Neural progenitor cell (in vitro differentiated cells): Measurements from ENCODE around the gene SCYL2. TPM values are rescaled to one million over a fixed set of nuclear protein-coding genes. Genes with fewer than 3 reads are reported as not detected.

ENCODE experiments used
- DNase-seq: peaks from one replicate; pipeline ENCODE4 v3.0.0-alpha.2; 2016; ENCODE audit warnings: low spot score
- H2AFZ ChIP-seq: fragments of 200-600 bp; sonication (generic); replicated peaks from 2 replicates; pipeline ENCODE4 v1.6.1; 2016; ENCODE audit warnings: antibody characterized with exemption
- H3F3A ChIP-seq: fragments of 200-600 bp; sonication (generic); 2 replicates; pipeline ENCODE4 v1.6.1; 2016; ENCODE audit warnings: antibody characterized with exemption, low read depth
- H3K27ac ChIP-seq: fragments of 200-600 bp; sonication (generic); 2 replicates; pipeline ENCODE4 v1.5.1; 2016; ENCODE audit warnings: mild to moderate bottlenecking
- H3K27me3 ChIP-seq: fragments of 200-600 bp; sonication (generic); 2 replicates; pipeline ENCODE4 v1.6.1; 2016; ENCODE audit warnings: mild to moderate bottlenecking, moderate library complexity
- H3K36me3 ChIP-seq: fragments of 200-600 bp; sonication (generic); 2 replicates; pipeline ENCODE4 v1.5.1; 2016
- H3K4me1 ChIP-seq: fragments of 200-600 bp; sonication (generic); 2 replicates; pipeline ENCODE4 v1.6.1; 2016; ENCODE audit warnings: mixed run types
- H3K4me2 ChIP-seq: fragments of 200-600 bp; sonication (generic); 2 replicates; pipeline ENCODE4 v1.6.1; 2016
- H3K4me3 ChIP-seq: fragments of 200-600 bp; sonication (generic); 2 replicates; pipeline ENCODE4 v1.5.1; 2016
- H3K79me2 ChIP-seq: fragments of 200-600 bp; sonication (generic); 2 replicates; pipeline ENCODE4 v1.6.1; 2016; ENCODE audit warnings: low read depth
- H3K9ac ChIP-seq: fragments of 200-600 bp; sonication (generic); 2 replicates; pipeline ENCODE4 v1.6.1; 2016
- H3K9me3 ChIP-seq: fragments of 200-600 bp; sonication (generic); 2 replicates; pipeline ENCODE4 v1.5.1; 2016; ENCODE audit warnings: low read depth
- H4K20me1 ChIP-seq: fragments of 200-600 bp; sonication (generic); 2 replicates; pipeline ENCODE4 v1.6.1; 2016; ENCODE audit warnings: low read depth
- H3K27ac Mint-ChIP-seq: 3 replicates; pipeline ENCODE4 v1.8.0; 2021; ENCODE audit warnings: mixed read lengths
- H3K27me3 Mint-ChIP-seq: 2 replicates; pipeline ENCODE4 v1.8.0; 2022; ENCODE audit warnings: low read depth, mild to moderate bottlenecking, inconsistent platforms, moderate library complexity, mixed read lengths; ENCODE audit not compliant: insufficient read depth
- H3K36me3 Mint-ChIP-seq: 3 replicates; pipeline ENCODE4 v1.8.0; 2021; ENCODE audit warnings: mixed read lengths
- H3K4me1 Mint-ChIP-seq: 3 replicates; pipeline ENCODE4 v1.8.0; 2021; ENCODE audit warnings: mixed read lengths
- H3K4me3 Mint-ChIP-seq: 3 replicates; pipeline ENCODE4 v1.8.0; 2021; ENCODE audit warnings: mild to moderate bottlenecking, moderate library complexity, mixed read lengths
- H3K9me3 Mint-ChIP-seq: 3 replicates; pipeline ENCODE4 v1.8.0; 2020; ENCODE audit warnings: mixed read lengths
- EZH2 ChIP-seq: fragments of 200-600 bp; sonication (generic); IDR thresholded peaks from 2 replicates; pipeline ENCODE4 v1.6.1; 2017; ENCODE audit warnings: antibody characterized with exemption, mild to moderate bottlenecking, moderate library complexity
- EZH2phosphoT487 ChIP-seq: fragments of 200-600 bp; sonication (generic); IDR thresholded peaks from 2 replicates; pipeline ENCODE4 v1.6.1; 2017; ENCODE audit warnings: antibody characterized with exemption
- total RNA-seq: library from RNA; depleted of rRNA; stranded (reverse); fragments of >200 nt; gene quantifications from 2 replicates; pipeline ENCODE4 v1.2.3, GENCODE V29; 2015; ENCODE audit warnings: low replicate concordance
- TF ChIP-seq, protein P1 (sequence below): fragments of 200-600 bp; sonication (generic); IDR thresholded peaks from 2 replicates; pipeline ENCODE4 v1.5.1; 2017; ENCODE audit warnings: antibody characterized with exemption, mild to moderate bottlenecking

The SCYL2 gene
- total RNA-seq, 1 donor from 2014 or later = 151 TPM

DNA sequence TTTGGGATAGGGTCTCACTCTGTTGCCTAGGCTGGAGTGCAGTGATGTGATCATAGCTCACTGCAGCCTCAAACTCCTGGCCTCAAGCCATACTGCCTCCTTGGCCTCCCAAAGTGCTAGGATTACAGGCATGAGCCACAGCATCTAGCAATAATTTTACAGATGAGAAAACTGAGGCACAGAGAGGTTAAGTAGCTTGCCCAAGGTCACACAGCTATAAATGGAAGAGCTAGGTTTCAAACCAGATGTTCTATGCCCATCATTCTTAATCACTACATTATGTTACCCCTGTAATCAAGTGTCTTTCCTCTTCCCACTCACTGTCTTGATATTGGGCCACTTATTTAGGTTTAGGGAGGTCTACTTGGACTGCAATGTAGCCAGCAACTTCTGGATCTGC is 93.5 kb downstream of the SCYL2 start:
- DNase-seq = no peak
- no peak overlapping the region for H3K27ac Mint-ChIP-seq
- H2AFZ ChIP-seq = no peak overlapping the region
- H3K9me3 ChIP-seq = no peaks in the 10 kb centered on the region
- no peaks in the 10 kb centered on the region for H3K36me3 Mint-ChIP-seq
- peaks cover 6% of the 10 kb centered on the region for H3K27me3 Mint-ChIP-seq
- H3F3A ChIP-seq = peaks cover 5% of the 10 kb centered on the region
- no peak overlapping the region for H3K9ac ChIP-seq
- H4K20me1 ChIP-seq = no peaks in the 10 kb centered on the region
- no peaks in the 10 kb centered on the region for H3K79me2 ChIP-seq
- H3K4me3 ChIP-seq = no peak overlapping the region
- peaks cover 15% of the 10 kb centered on the region for H3K4me1 ChIP-seq
- H3K27me3 ChIP-seq = no peaks in the 10 kb centered on the region
- H3K36me3 ChIP-seq = no peaks in the 10 kb centered on the region
- H3K4me3 Mint-ChIP-seq = no peak overlapping the region
- no peaks in the 10 kb centered on the region for H3K9me3 Mint-ChIP-seq
- no peak overlapping the region for H3K4me2 ChIP-seq
- H3K27ac ChIP-seq = no peak overlapping the region
- TF ChIP-seq, protein P1, sequence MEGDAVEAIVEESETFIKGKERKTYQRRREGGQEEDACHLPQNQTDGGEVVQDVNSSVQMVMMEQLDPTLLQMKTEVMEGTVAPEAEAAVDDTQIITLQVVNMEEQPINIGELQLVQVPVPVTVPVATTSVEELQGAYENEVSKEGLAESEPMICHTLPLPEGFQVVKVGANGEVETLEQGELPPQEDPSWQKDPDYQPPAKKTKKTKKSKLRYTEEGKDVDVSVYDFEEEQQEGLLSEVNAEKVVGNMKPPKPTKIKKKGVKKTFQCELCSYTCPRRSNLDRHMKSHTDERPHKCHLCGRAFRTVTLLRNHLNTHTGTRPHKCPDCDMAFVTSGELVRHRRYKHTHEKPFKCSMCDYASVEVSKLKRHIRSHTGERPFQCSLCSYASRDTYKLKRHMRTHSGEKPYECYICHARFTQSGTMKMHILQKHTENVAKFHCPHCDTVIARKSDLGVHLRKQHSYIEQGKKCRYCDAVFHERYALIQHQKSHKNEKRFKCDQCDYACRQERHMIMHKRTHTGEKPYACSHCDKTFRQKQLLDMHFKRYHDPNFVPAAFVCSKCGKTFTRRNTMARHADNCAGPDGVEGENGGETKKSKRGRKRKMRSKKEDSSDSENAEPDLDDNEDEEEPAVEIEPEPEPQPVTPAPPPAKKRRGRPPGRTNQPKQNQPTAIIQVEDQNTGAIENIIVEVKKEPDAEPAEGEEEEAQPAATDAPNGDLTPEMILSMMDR = no peak
- TF ChIP-seq EZH2phosphoT487 = no peak
- TF ChIP-seq EZH2 = no peak
- H3K4me1 Mint-ChIP-seq = peaks cover 14% of the 10 kb centered on the region

- H3K9ac ChIP-seq = no peak overlapping the region
- TF ChIP-seq, protein P1 = no peak
- no peak for TF ChIP-seq EZH2phosphoT487
- TF ChIP-seq EZH2 = no peak
- H3K27me3 ChIP-seq = no peaks in the 10 kb centered on the region
Measured at GRCh38 chr12:100364324-100364723, 97.3 kb downstream of the SCYL2 start.

GRCh38 chr12:100365411-100365810 is 98.4 kb downstream of the SCYL2 start:
- no peak overlapping the region for H3K27ac Mint-ChIP-seq
- H3K36me3 Mint-ChIP-seq = no peaks in the 10 kb centered on the region
- no peaks in the 10 kb centered on the region for H3K27me3 ChIP-seq
- H3K27ac ChIP-seq = no peak overlapping the region
- no peak overlapping the region for H3K4me3 Mint-ChIP-seq
- H2AFZ ChIP-seq = no peak overlapping the region
- H3K9ac ChIP-seq = no peak overlapping the region
- no peaks in the 10 kb centered on the region for H3K4me1 Mint-ChIP-seq
- H4K20me1 ChIP-seq = no peaks in the 10 kb centered on the region
- H3K79me2 ChIP-seq = no peaks in the 10 kb centered on the region
- no peaks in the 10 kb centered on the region for H3K36me3 ChIP-seq
- H3K4me2 ChIP-seq = no peak overlapping the region
- no peaks in the 10 kb centered on the region for H3K4me1 ChIP-seq
- H3F3A ChIP-seq = no peaks in the 10 kb centered on the region
- TF ChIP-seq, protein P1 = no peak
- TF ChIP-seq EZH2phosphoT487 = no peak
- no peak for TF ChIP-seq EZH2
- no peak for DNase-seq
- H3K9me3 Mint-ChIP-seq = peaks cover 3% of the 10 kb centered on the region
- H3K4me3 ChIP-seq = no peak overlapping the region
- no peaks in the 10 kb centered on the region for H3K9me3 ChIP-seq
- H3K27me3 Mint-ChIP-seq = peaks cover 8% of the 10 kb centered on the region

More at GRCh38 chr12:100364324-100364723, 97.3 kb downstream of the SCYL2 start:
- no peak overlapping the region for H3K27ac ChIP-seq
- Mint-ChIP-seq H3K4me1 (peaks cover 3% of the 10 kb centered on the region), H3K9me3 (peaks cover 3% of the 10 kb centered on the region), H3K4me3 (no peak overlapping the region), H3K36me3 (no peaks in the 10 kb centered on the region), H3K27me3 (peaks cover 6% of the 10 kb centered on the region), H3K27ac (no peak overlapping the region)
- no peak overlapping the region for H3K4me2 ChIP-seq
- no peak for DNase-seq
- H3F3A ChIP-seq = no peaks in the 10 kb centered on the region
- H3K4me1 ChIP-seq = no peaks in the 10 kb centered on the region
- H3K4me3 ChIP-seq = no peak overlapping the region
- no peak overlapping the region for H2AFZ ChIP-seq
- H4K20me1 ChIP-seq = no peaks in the 10 kb centered on the region
- H3K79me2 ChIP-seq = no peaks in the 10 kb centered on the region
- H3K9me3 ChIP-seq = no peaks in the 10 kb centered on the region
- no peaks in the 10 kb centered on the region for H3K36me3 ChIP-seq
